Ishikawa (cell line): ENCODE measurements around the gene LCN10.

Source experiments
- CEBPB ChIP-seq: IDR thresholded peaks from 2 replicates; pipeline ENCODE4 v1.6.1; 2012
- EGR1 ChIP-seq: IDR thresholded peaks from 2 replicates; pipeline ENCODE4 v1.6.1; 2012
- EP300 ChIP-seq: IDR thresholded peaks from 2 replicates; pipeline ENCODE4 v1.6.1; 2012; ENCODE audit warnings: borderline replicate concordance
- FOXM1 ChIP-seq: IDR thresholded peaks from 2 replicates; pipeline ENCODE4 v1.6.1; 2012; ENCODE audit warnings: low read depth, borderline replicate concordance
- REST ChIP-seq: IDR thresholded peaks from 2 replicates; pipeline ENCODE4 v1.6.1; 2012; ENCODE audit warnings: low read depth, mild to moderate bottlenecking
- TAF1 ChIP-seq: IDR thresholded peaks from 2 replicates; pipeline ENCODE4 v1.6.1; 2012; ENCODE audit warnings: low read depth, mild to moderate bottlenecking
- TCF12 ChIP-seq: IDR thresholded peaks from 2 replicates; pipeline ENCODE4 v1.6.1; 2012; ENCODE audit warnings: low read depth

DNA sequence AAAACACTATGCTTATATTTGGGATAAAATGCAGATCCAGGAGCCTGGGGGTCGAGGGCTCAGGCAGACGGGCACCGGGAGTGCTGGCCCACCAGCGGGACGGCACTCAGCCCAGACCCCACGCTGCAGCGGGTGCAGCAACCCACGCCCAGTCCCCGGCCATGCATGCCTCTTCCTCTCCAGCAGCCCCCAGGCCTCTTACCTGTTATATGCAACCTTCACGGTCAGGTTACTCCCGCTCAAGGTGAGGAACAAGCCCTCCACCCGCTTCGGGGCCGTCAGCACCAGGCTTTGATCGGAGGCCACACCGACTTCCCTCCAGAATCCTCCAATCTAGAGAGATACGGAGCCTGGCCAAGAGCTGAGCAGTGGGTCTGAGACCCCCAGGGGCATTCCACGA lies 14.1 kb upstream of the LCN10 start:
- TF ChIP-seq EP300 (no peak), TCF12 (no peak), TAF1 (no peak), REST (no peak), EGR1 (no peak), FOXM1 (no peak), CEBPB (no peak)
